GM13977 (cell line): ENCODE data around the gene NPHP4.

ENCODE experiments used
- DNase-seq: peaks from one replicate; pipeline ENCODE4 v3.0.0; 2012; ENCODE audit warnings: low spot score
- CTCF ChIP-seq: IDR thresholded peaks from 2 replicates; pipeline ENCODE4 v1.5.1; 2012; ENCODE audit warnings: mild to moderate bottlenecking, control low read depth; ENCODE audit not compliant: insufficient read depth; ENCODE audit errors: extremely low read depth, missing control alignments
- in situ Hi-C: fragments of 300-500 bp; cut with MboI; formaldehyde crosslinking; loops from one replicate; pipeline ENCODE4 v1.12.0; 2022; ENCODE audit warnings: low sequenced_read_pairs, low pct_unique_long_range_greater_than_20kb, mixed read lengths, inconsistent platforms; ENCODE audit not compliant: unreplicated experiment

Gene NPHP4

GRCh38 chr1:6014130-6014999 is 22.1 kb upstream of the NPHP4 start:
- in situ Hi-C loops: no loop called here
- TF ChIP-seq CTCF: no peak
- no peak for DNase-seq

GRCh38 chr1:6013491-6013890 is 21.3 kb upstream of the NPHP4 start:
- DNase-seq: no peak
- in situ Hi-C loops: no loop called here
- TF ChIP-seq CTCF: no peak

- in situ Hi-C loops: no loop called here
- no peak for DNase-seq
- no peak for TF ChIP-seq CTCF
Measured at GRCh38 chr1:6012529-6013318, 20.5 kb upstream of the NPHP4 start.

- TF ChIP-seq CTCF: no peak
- in situ Hi-C loops: no loop called here
- no peak for DNase-seq
Measured at GRCh38 chr1:6011946-6012258, 19.7 kb upstream of the NPHP4 start.

GRCh38 chr1:6011161-6011945 is 19.1 kb upstream of the NPHP4 start:
- DNase-seq: no peak
- in situ Hi-C loops: no loop called here
- no peak for TF ChIP-seq CTCF

GRCh38 chr1:6010554-6010953 is 18.3 kb upstream of the NPHP4 start:
- in situ Hi-C loops: no loop called here
- TF ChIP-seq CTCF: no peak
- no peak for DNase-seq
